PC-9 (cell line): ENCODE data around the gene LAMA2.

ENCODE experiments used
- EZH2 ChIP-seq: fragments of 200-600 bp; sonication (generic); IDR thresholded peaks from 2 replicates; pipeline ENCODE4 v1.8.0; 2017; ENCODE audit warnings: antibody characterized with exemption, low read depth
- TF ChIP-seq, protein P1 (sequence below): fragments of 200-600 bp; sonication (generic); conservative IDR thresholded peaks from 2 replicates; pipeline ENCODE4 v1.6.1; 2017; ENCODE audit warnings: mixed run types, antibody characterized with exemption, mild to moderate bottlenecking, moderate library complexity

DNA sequence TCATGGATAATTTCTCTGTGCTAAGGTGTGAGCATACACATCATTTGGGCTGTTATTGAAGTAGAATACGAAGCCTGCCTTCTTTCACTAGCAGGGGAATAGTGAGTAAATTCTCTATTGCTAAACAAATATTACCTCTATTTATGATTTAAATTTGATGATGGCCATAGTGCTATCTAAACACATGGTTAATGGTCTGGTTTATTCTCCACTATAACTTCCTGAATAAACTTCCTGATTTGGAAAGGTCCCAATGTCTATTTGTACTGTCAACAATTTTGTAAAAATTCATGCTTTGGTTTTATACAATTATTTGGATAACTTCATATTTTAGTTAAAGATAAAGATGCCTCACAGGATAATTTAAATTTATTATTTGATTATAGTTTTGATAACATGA, 426.2 kb downstream of the LAMA2 start:
- TF ChIP-seq, protein P1, sequence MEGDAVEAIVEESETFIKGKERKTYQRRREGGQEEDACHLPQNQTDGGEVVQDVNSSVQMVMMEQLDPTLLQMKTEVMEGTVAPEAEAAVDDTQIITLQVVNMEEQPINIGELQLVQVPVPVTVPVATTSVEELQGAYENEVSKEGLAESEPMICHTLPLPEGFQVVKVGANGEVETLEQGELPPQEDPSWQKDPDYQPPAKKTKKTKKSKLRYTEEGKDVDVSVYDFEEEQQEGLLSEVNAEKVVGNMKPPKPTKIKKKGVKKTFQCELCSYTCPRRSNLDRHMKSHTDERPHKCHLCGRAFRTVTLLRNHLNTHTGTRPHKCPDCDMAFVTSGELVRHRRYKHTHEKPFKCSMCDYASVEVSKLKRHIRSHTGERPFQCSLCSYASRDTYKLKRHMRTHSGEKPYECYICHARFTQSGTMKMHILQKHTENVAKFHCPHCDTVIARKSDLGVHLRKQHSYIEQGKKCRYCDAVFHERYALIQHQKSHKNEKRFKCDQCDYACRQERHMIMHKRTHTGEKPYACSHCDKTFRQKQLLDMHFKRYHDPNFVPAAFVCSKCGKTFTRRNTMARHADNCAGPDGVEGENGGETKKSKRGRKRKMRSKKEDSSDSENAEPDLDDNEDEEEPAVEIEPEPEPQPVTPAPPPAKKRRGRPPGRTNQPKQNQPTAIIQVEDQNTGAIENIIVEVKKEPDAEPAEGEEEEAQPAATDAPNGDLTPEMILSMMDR = no peak
- TF ChIP-seq EZH2 = no peak
